HL-60 (cell line): ENCODE data around the gene KNSTRN.

Experiments used
- CTCF ChIP-seq: IDR thresholded peaks from one replicate; pipeline ENCODE4 v1.5.1; 2011; ENCODE audit warnings: low read length, control low read depth, inconsistent platforms; ENCODE audit not compliant: insufficient read depth
- TF ChIP-seq, protein P1 (sequence below): IDR thresholded peaks from 2 replicates; pipeline ENCODE4 v1.6.1; 2012; ENCODE audit warnings: low read depth; ENCODE audit not compliant: insufficient replicate concordance

GRCh38 chr15:40439960-40440742 is 57.6 kb downstream of the KNSTRN start:
- no peak for TF ChIP-seq CTCF
- TF ChIP-seq, protein P1, sequence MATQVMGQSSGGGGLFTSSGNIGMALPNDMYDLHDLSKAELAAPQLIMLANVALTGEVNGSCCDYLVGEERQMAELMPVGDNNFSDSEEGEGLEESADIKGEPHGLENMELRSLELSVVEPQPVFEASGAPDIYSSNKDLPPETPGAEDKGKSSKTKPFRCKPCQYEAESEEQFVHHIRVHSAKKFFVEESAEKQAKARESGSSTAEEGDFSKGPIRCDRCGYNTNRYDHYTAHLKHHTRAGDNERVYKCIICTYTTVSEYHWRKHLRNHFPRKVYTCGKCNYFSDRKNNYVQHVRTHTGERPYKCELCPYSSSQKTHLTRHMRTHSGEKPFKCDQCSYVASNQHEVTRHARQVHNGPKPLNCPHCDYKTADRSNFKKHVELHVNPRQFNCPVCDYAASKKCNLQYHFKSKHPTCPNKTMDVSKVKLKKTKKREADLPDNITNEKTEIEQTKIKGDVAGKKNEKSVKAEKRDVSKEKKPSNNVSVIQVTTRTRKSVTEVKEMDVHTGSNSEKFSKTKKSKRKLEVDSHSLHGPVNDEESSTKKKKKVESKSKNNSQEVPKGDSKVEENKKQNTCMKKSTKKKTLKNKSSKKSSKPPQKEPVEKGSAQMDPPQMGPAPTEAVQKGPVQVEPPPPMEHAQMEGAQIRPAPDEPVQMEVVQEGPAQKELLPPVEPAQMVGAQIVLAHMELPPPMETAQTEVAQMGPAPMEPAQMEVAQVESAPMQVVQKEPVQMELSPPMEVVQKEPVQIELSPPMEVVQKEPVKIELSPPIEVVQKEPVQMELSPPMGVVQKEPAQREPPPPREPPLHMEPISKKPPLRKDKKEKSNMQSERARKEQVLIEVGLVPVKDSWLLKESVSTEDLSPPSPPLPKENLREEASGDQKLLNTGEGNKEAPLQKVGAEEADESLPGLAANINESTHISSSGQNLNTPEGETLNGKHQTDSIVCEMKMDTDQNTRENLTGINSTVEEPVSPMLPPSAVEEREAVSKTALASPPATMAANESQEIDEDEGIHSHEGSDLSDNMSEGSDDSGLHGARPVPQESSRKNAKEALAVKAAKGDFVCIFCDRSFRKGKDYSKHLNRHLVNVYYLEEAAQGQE = no peak
